CD4-positive, alpha-beta memory T cell (primary cell): ENCODE data around the gene RFFL. TPM values are rescaled to one million over a fixed set of nuclear protein-coding genes. Genes with fewer than 3 reads are reported as not detected.
A peak's percentile ranks its signal among the peaks of the same experiment; 100 is the strongest.

Experiments used
- CTCF ChIA-PET: fragments of 350-600 bp; sonication (Branson Sonifier 250); formaldehyde crosslinking; loops from one replicate; lab custom pipeline; 2021; ENCODE audit warnings: inconsistent platforms; ENCODE audit not compliant: partially characterized antibody; lab: Charles Lee
- POLR2A ChIA-PET: fragments of 350-600 bp; sonication (Branson Sonifier 250); formaldehyde crosslinking; loops from one replicate; lab custom pipeline; 2021; ENCODE audit not compliant: partially characterized antibody; lab: Charles Lee
- DNase-seq, 5 donors: peaks; one replicate each; pipeline versions ENCODE4 v3.0.0 to v3.0.0-alpha.2; 2020 to 2022; ENCODE audit warnings: mixed read lengths in 1 of 5
- H3K27ac ChIP-seq: one replicate; pipeline ENCODE4 v1.7.0; 2013; ENCODE audit warnings: low read depth, low read length
- H3K27me3 ChIP-seq: 2 replicates; pipeline ENCODE4 v1.7.0; 2013; ENCODE audit warnings: mild to moderate bottlenecking, low read length, moderate library complexity; ENCODE audit not compliant: insufficient read depth
- H3K36me3 ChIP-seq: 2 replicates; pipeline ENCODE4 v1.7.0; 2013; ENCODE audit warnings: mild to moderate bottlenecking, low read length, moderate library complexity; ENCODE audit not compliant: insufficient read depth
- H3K4me1 ChIP-seq: 2 replicates; pipeline ENCODE4 v1.7.0; 2013; ENCODE audit warnings: mild to moderate bottlenecking, low read length, moderate library complexity; ENCODE audit not compliant: insufficient read depth
- H3K4me3 ChIP-seq, 2 donors: one replicate each; pipeline ENCODE4 v1.7.0; 2013; ENCODE audit warnings: low read length in 2 of 2, mild to moderate bottlenecking in 1 of 2
- H3K9me3 ChIP-seq, 2 donors: one replicate each; pipeline ENCODE4 v1.7.0; 2013; ENCODE audit warnings: low read length in 2 of 2, control low read depth in 1 of 2; ENCODE audit not compliant: control insufficient read depth in 1 of 2
- H3K27ac Mint-ChIP-seq, 7 donors: one replicate each; pipeline ENCODE4 v1.8.0; 2020 to 2021; ENCODE audit warnings: mixed read lengths in 7 of 7, mild to moderate bottlenecking in 6 of 7, inconsistent platforms in 3 of 7, moderate library complexity in 3 of 7
- H3K27me3 Mint-ChIP-seq, 2 donors: one replicate each; pipeline ENCODE4 v1.8.0; 2020 to 2021; ENCODE audit warnings: mixed read lengths in 2 of 2
- H3K36me3 Mint-ChIP-seq, 2 donors: one replicate each; pipeline ENCODE4 v1.8.0; 2020 to 2021; ENCODE audit warnings: mixed read lengths in 2 of 2, inconsistent platforms in 1 of 2, mild to moderate bottlenecking in 1 of 2
- H3K4me1 Mint-ChIP-seq, 4 donors: one replicate each; pipeline ENCODE4 v1.8.0; 2020 to 2021; ENCODE audit warnings: mixed read lengths in 4 of 4, mild to moderate bottlenecking in 1 of 4
- H3K4me3 Mint-ChIP-seq, 8 donors: one replicate each; pipeline ENCODE4 v1.8.0; 2020 to 2021; ENCODE audit warnings: mixed read lengths in 8 of 8, mild to moderate bottlenecking in 7 of 8, moderate library complexity in 6 of 8, inconsistent platforms in 3 of 8
- H3K9me3 Mint-ChIP-seq, 8 donors: one replicate each; pipeline ENCODE4 v1.8.0; 2020 to 2021; ENCODE audit warnings: mixed read lengths in 8 of 8, mild to moderate bottlenecking in 5 of 8, inconsistent platforms in 3 of 8, moderate library complexity in 1 of 8
- intact Hi-C: fragments of 100-400 bp; cut with micrococcal nuclease; formaldehyde crosslinking; loops from one replicate; pipeline ENCODE4 v1.15.1; 2023
- polyA plus RNA-seq, 2 donors: library from polyadenylated mRNA; unstranded; fragments of 300-500 nt; fragmentation: Illumina TruSeq; gene quantifications; one replicate each; pipeline ENCODE4 v1.2.3, GENCODE V29; 2021
- total RNA-seq, 2 experiments: library from RNA; stranded (reverse); gene quantifications; one replicate each; pipeline ENCODE4 v1.2.3, GENCODE V29; 2021

Gene RFFL
- total and polyA plus RNA-seq, 4 experiments from 2014 or later = 48.3 to 82.3 (median 61.6) TPM

DNA sequence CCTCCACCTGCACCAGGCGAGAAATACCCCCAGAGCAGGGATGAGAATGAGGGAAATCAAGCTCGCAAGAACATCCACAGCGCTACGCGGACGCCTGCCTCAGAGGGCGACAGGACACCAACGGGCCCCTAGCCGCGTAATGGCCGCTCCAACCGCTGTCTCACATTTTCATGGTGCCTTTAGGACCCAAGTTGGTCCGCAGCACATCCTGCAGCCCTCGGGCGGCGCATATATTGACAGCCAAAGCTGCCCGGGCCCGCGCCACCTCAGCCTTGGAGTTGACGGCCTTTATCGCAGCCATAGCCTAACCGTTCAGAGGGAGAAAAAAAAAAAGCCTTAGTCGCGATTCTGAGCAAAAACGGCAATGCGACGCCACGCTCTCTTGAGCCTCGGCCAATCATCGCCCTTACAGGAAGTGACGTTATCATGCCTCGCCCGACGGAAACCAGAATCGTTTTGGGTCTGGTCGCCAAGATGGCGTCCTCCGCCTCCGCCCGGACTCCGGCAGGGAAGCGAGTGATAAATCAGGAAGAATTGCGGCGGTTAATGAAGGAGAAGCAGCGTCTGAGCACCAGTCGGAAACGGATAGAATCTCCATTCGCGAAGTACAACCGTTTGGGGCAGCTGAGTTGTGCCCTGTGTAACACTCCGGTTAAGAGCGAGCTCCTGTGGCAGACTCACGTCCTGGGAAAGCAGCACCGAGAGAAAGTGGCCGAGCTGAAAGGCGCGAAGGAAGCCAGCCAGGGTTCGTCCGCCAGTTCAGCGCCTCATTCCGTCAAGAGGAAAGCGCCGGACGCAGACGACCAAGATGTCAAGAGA, 102.2 kb downstream of the RFFL start, which contains the start of the genes CCT6B and ZNF830:
CCT6B (minus strand) TSS at position 368 of the 819 bp plus-strand sequence; CDS start at position 301, 67 bp downstream.
ZNF830 (plus strand) TSS at position 448 of the 819 bp plus-strand sequence; CDS start at position 475, 27 bp downstream.
- Histone ChIP-seq H3K4me1 (peaks cover 20% of the 10 kb centered on the region), H3K9me3 (no peaks in the 10 kb centered on the region), H3K4me3 (peak within 1 kb of the TSS; percentile 82 to 84), H3K27me3 (no peaks in the 10 kb centered on the region), H3K27ac (peak within 1 kb of the TSS; percentile 86), H3K36me3 (peaks cover 24% of the 10 kb centered on the region)
- intact Hi-C loops = loop anchor here (1.0 kb wide), 4 partner anchors 19 to 848 kb away; partner anchors contain the start of genes LIG3, RFFL and TAF15
- ChIA-PET CTCF (interaction anchor here (1.1 to 1.2 kb wide), 3 partner anchors 35 to 803 kb away, joined by 3 to 6 read pairs (median 5); no protein-coding TSS in a partner anchor), POLR2A (interaction anchor here (0.6 to 2.5 kb wide), 17 partner anchors 9 to 625 kb away, joined by 3 to 43 read pairs (median 4); partner anchors contain the start of genes LIG3 and RFFL)
- peak; percentile 90 to 95 (median 92) for DNase-seq
- Mint-ChIP-seq H3K36me3 (peaks cover 22 to 33% of the 10 kb centered on the region in 2 donors), H3K4me1 (peaks cover 17 to 38% (median 27%) of the 10 kb centered on the region in 4 donors), H3K27ac (peak within 1 kb of the TSS; percentile 97 to 100 (median 100)), H3K9me3 (peaks cover 0 to 5% (median 0%) of the 10 kb centered on the region in 8 donors), H3K27me3 (peaks cover 0 to 4% of the 10 kb centered on the region in 2 donors), H3K4me3 (peak within 1 kb of the TSS; percentile 100)

DNA sequence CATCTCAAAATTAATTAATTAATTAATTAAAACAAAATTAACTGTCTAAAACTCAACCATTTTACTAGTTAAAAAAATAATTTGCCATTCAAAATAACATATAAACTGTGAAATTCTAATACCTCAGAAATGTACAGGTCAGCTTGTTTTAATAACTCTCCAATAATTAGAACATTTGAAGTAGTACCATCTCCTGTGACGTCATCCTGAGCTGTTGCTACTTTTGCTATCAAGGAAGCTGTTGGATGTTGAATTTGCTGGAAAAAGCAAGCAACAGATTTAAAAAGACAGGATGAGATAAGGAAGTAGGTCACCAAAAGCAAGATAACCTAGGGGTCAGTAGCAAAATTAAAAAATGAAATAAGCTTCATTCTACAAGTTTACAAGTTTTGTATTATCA, 105.1 kb downstream of the RFFL start:
- H3K27me3 ChIP-seq = no peaks in the 10 kb centered on the region
- Mint-ChIP-seq H3K27ac (no peak overlapping the region), H3K4me3 (no peak overlapping the region), H3K4me1 (peaks cover 13 to 27% (median 21%) of the 10 kb centered on the region in 4 donors), H3K27me3 (peaks cover 0 to 4% of the 10 kb centered on the region in 2 donors), H3K9me3 (peaks cover 0 to 5% (median 0%) of the 10 kb centered on the region in 8 donors), H3K36me3 (peaks cover 9 to 12% of the 10 kb centered on the region in 2 donors)
- peaks cover 20% of the 10 kb centered on the region for H3K4me1 ChIP-seq
- CTCF ChIA-PET = interaction anchor here (0.5 to 1.0 kb wide), 2 partner anchors 76 to 131 kb away, joined by 3 to 4 read pairs; no protein-coding TSS in a partner anchor
- intact Hi-C loops = no loop called here
- H3K9me3 ChIP-seq = no peaks in the 10 kb centered on the region
- POLR2A ChIA-PET = interaction anchor here (1.1 kb wide), 1 partner anchor 16 kb away, joined by 3 read pairs; no protein-coding TSS in a partner anchor
- no peak for DNase-seq
- no peak overlapping the region for H3K4me3 ChIP-seq
- peaks cover under 1% of the 10 kb centered on the region for H3K36me3 ChIP-seq
- H3K27ac ChIP-seq = no peak overlapping the region

Other genes starting within 250 kb of the RFFL start
- 1 to 10 TPM; 2.0 to 2.1 TPM for gene CCT6B, start 102.2 kb downstream of the RFFL start, total RNA-seq
- gene CCT6B, start 102.2 kb downstream of the RFFL start, polyA plus RNA-seq = 1 to 10 TPM in 1 of 2 donors, under 1 TPM in 1; 0.61 to 1.6 TPM
- gene ZNF830, start 102.2 kb downstream of the RFFL start, total RNA-seq = 10 to 100 TPM; 41.0 to 44.0 TPM
- 10 to 100 TPM; 16.7 to 24.3 TPM for gene ZNF830, start 102.2 kb downstream of the RFFL start, polyA plus RNA-seq
- 10 to 100 TPM; 41.9 to 50.8 TPM for gene LIG3, start 83.2 kb downstream of the RFFL start, total RNA-seq
- 10 to 100 TPM in 1 of 2 donors, 1 to 10 TPM in 1; 7.7 to 16.3 TPM for gene LIG3, start 83.2 kb downstream of the RFFL start, polyA plus RNA-seq
- 10 to 100 TPM; 21.5 to 29.2 TPM for gene RAD51D, start 56.2 kb upstream of the RFFL start, total RNA-seq
- gene RAD51D, start 56.2 kb upstream of the RFFL start, polyA plus RNA-seq = 10 to 100 TPM in 1 of 2 donors, 1 to 10 TPM in 1; 6.1 to 12.0 TPM
- not detected for gene FNDC8, start 57.9 kb upstream of the RFFL start, total RNA-seq
- gene FNDC8, start 57.9 kb upstream of the RFFL start, polyA plus RNA-seq = not detected
- 10 to 100 TPM; 20.1 to 20.5 TPM for gene NLE1, start 78.6 kb upstream of the RFFL start, total RNA-seq
- 1 to 10 TPM; 4.4 to 4.8 TPM for gene NLE1, start 78.6 kb upstream of the RFFL start, polyA plus RNA-seq
- under 1 TPM; 0.69 to 0.73 TPM for gene UNC45B, start 84.1 kb upstream of the RFFL start, total RNA-seq
- gene UNC45B, start 84.1 kb upstream of the RFFL start, polyA plus RNA-seq = under 1 TPM; 0.13 to 0.58 TPM
- gene SLC35G3, start 130.7 kb upstream of the RFFL start, total RNA-seq = not detected
- under 1 TPM in 1 of 2 donors, not detected in 1; 0.09 TPM for gene SLC35G3, start 130.7 kb upstream of the RFFL start, polyA plus RNA-seq
- 100 to 1,000 TPM; 182 to 188 TPM for gene SLFN5, start 179.4 kb upstream of the RFFL start, total RNA-seq
- gene SLFN5, start 179.4 kb upstream of the RFFL start, polyA plus RNA-seq = 100 to 1,000 TPM in 1 of 2 donors, 10 to 100 TPM in 1; 73.4 to 152 TPM